RWPE1 (cell line): ENCODE measurements around the gene FAHD1.

Experiments used
- CTCF ChIA-PET: fragments of 350-600 bp; sonication (Branson Sonifier 250); formaldehyde crosslinking; extraction: SDS; loops from one replicate; lab custom pipeline; 2021; lab: Yijun Ruan, JAX
- POLR2A ChIA-PET: fragments of 400-600 bp; formaldehyde crosslinking; extraction: SDS; loops from one replicate; lab custom pipeline; 2020; ENCODE audit warnings: antibody characterized with exemption; ENCODE audit not compliant: low non-redundant PET; lab: Yijun Ruan, JAX
- DNase-seq: peaks from one replicate; pipeline ENCODE4 v3.0.0; 2012; ENCODE audit warnings: low spot score
- H3K27ac ChIP-seq: fragments of 450-650 bp; 2 replicates; pipeline ENCODE4 v1.5.1; 2017
- TF ChIP-seq, protein P1 (sequence below): fragments of 450-650 bp; conservative IDR thresholded peaks from 2 replicates; pipeline ENCODE4 v1.5.1; 2017; ENCODE audit warnings: low read depth, mild to moderate bottlenecking

The FAHD1 gene

DNA sequence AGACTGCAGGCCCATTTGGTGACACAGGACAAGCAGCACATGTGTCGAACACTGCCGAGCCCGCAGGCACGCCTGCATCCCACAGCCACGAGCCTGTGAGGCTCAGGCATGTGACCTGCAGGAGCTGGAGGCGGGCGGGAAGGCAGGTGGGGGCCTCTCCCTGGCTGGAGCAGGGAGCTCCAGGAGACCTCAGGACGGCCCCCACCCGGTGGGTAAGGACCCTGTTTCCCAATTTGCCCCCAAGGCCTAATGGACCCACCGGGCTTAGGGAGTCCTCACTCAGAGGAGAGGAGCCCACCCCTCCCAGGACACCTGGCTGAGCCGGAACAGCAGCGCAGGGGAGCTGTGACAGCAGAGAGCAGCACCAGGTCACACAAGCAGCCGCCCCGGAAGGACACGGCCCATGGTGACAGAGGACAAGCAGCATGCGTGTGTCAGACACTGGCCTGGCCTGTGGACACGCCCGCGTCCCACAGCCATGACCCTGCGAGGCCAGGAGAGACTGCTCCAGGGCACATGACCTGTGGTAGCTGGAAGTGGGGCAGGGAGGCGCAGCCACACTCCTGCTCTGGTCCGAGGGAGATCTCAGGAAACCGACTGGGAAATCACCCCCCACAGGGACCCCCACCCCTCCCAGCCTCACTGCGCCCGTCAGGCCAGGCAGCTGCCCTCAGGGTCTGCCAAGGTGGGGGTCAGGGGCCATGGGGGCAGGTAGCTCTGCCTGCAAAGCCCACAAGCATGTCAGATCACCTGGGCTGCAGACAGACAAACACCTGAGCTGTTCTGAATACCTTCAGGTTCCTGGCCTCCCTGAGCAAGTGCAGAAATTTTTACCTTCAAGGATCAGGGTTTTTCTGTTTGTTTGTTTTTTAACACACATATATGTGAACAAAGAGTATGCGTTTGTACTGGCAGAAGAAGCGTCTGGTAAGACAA, 47.0 kb upstream of the FAHD1 start:
- no peak for DNase-seq
- TF ChIP-seq, protein P1, sequence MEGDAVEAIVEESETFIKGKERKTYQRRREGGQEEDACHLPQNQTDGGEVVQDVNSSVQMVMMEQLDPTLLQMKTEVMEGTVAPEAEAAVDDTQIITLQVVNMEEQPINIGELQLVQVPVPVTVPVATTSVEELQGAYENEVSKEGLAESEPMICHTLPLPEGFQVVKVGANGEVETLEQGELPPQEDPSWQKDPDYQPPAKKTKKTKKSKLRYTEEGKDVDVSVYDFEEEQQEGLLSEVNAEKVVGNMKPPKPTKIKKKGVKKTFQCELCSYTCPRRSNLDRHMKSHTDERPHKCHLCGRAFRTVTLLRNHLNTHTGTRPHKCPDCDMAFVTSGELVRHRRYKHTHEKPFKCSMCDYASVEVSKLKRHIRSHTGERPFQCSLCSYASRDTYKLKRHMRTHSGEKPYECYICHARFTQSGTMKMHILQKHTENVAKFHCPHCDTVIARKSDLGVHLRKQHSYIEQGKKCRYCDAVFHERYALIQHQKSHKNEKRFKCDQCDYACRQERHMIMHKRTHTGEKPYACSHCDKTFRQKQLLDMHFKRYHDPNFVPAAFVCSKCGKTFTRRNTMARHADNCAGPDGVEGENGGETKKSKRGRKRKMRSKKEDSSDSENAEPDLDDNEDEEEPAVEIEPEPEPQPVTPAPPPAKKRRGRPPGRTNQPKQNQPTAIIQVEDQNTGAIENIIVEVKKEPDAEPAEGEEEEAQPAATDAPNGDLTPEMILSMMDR: no peak
- peak overlapping the region; percentile 92 for H3K27ac ChIP-seq
- CTCF ChIA-PET: no interaction called here
- POLR2A ChIA-PET: no interaction called here

DNA sequence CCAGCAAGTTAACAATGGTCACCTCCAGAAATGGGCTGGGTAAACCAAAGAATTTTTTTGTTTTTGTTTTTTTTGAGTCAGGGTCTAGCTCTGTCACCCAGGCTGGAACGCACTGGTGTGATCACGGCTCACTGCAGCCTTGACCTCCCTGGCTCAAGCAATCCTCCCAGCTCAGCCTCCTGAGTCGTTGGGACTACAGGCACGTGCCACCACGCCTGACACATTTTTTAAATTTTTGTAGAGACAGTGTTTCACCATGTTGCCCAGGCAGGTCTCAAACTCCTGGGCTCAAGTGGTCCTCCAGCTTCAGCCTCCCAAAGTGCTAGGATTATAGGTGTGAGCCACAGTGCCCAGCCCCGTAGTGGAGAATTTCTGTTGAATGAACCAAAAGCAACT, 46.3 kb upstream of the FAHD1 start:
- no peak for DNase-seq
- H3K27ac ChIP-seq: peak overlapping the region; percentile 92
- TF ChIP-seq, protein P1: no peak
- ChIA-PET POLR2A (no interaction called here), CTCF (interaction anchor here (1.4 kb wide), 1 partner anchor 43 kb away, joined by 4 read pairs; no protein-coding TSS in a partner anchor)

DNA sequence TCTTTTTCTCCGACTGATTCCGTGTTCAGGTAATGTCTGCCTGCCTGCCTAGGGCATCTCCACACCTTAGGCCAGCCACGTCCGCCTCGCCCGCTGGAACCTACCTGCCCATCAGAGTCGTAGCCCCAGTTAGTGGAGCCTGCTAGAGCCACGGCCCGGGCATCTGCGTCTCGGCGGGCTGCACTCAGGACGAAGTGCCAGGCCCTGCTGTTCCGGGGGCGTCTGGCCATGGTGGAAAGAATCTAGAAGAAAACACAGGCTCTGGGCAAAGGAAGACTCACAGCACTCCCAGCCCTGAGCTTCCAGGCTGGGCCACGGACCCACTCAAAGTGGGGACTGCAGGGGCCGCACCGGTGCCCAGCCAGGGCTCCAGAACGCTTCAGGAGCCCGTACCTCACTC, 45.8 kb upstream of the FAHD1 start:
- H3K27ac ChIP-seq: peak overlapping the region; percentile 92
- POLR2A ChIA-PET: interaction anchor here (2.3 kb wide), 1 partner anchor 11 kb away, joined by 6 read pairs; no protein-coding TSS in a partner anchor
- CTCF ChIA-PET: interaction anchor here (1.4 kb wide), 1 partner anchor 43 kb away, joined by 4 read pairs; no protein-coding TSS in a partner anchor
- no peak for DNase-seq
- TF ChIP-seq, protein P1: no peak

DNA sequence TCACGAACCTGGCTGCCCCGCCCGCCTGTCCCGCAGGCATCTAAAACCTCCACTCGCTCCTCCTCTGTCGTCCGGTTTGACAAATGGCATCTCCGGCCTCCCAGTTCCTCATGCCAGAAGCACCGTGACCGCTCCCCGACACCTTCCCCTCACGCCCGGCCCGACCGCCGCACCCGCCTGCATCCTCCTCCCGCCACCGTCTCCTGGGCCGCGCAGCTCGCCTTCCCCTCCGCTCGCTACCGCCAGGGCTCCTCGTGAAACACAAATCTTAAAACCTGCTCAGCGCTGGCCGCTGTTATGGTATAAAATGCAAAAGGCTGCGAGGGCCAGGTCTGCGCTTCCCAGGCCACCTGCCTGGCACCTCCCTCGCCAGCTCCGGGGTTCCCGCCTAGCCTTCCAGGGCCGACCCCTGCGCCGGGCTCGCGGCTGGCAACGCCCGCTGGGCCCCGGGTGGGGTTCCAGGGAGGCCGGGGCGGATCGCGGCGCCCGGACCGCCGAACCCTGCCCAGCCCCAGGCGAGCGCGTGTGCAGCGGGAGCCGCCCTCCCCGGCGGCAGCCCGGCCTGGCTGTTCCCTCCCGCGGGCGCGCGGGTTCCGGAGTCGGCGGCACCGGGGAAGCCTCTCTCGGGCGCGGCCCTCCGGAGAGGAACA, 45.1 kb upstream of the FAHD1 start:
- peak; percentile 39 for DNase-seq
- TF ChIP-seq, protein P1: no peak
- ChIA-PET CTCF (interaction anchor here (0.6 to 1.4 kb wide), 2 partner anchors 18 to 42 kb away, joined by 4 read pairs; no protein-coding TSS in a partner anchor), POLR2A (interaction anchor here (0.7 to 2.3 kb wide), 3 partner anchors 12 to 45 kb away, joined by 3 to 7 read pairs (median 6); partner anchors contain the start of genes FAHD1 and HAGH)
- H3K27ac ChIP-seq: peak overlapping the region; percentile 92

DNA sequence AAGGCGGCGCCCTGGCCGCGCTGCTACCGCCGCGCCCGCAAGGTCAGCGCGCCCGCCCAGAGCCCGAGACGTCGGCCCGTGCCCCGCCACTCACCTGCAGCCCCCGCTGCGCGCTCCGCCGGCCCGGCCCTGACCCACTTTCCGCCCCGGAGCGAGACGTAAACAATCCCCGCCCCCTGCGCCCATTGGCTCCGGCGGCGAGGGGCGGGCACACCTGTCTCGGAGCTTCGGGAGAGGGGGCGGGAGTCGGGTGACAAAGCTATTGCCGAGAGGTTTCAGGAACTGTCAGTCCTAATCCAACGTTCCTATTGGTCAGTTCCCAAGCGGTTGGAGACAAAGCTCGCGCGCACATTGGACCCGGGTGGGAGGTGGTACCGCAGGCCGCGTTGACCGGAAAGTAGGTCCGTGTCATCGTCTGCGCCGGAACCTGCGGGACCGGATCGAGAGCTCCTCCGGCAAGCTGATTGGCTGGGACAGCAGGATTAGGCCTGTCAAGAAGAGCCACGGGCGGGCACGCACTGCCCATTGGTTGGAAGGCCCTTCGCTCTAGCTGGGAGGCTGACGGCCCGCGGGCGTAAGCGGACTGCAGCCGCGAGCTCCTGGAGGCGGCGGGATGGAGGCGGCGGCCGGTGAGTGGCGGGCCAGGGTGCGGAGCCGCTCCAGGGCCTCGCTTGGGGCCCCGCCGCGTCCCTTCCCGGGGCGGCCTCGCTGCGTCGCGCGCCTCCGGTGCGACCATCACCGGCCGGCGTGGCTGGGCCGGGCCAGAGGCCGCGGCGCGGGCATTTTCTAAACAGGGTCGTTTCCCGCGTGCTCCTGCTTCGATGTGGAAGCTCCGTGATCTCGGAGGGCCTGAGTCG, 44.4 kb upstream of the FAHD1 start, which contains the start of the genes NUBP2 and SPSB3:
Gene NUBP2 (plus strand): TSS at position 553 of the 857 bp plus-strand sequence. CDS start 61 bp downstream, at position 614.
Gene SPSB3 (minus strand): TSS at position 164 of the 857 bp plus-strand sequence. CDS start 1,088 bp downstream, outside the sequence.
- TF ChIP-seq, protein P1: no peak
- CTCF ChIA-PET: interaction anchor here (0.6 to 1.4 kb wide), 4 partner anchors 16 to 41 kb away, joined by 3 to 4 read pairs (median 4); no protein-coding TSS in a partner anchor
- POLR2A ChIA-PET: interaction anchor here (0.6 to 2.3 kb wide), 8 partner anchors 9 to 440 kb away, joined by 3 to 7 read pairs (median 5); partner anchors contain the start of genes FAHD1 and HAGH
- peak within 1 kb of the TSS; percentile 92 for H3K27ac ChIP-seq
- peak; percentile 99 for DNase-seq
